ENCODE data around the gene MITF. TPM values are rescaled to one million over a fixed set of nuclear protein-coding genes. Genes with fewer than 3 reads are reported as not detected.
A peak's percentile ranks its signal among the peaks of the same experiment; 100 is the strongest.
"Not testable (repeated sequence)": the region's sequence is repeated elsewhere in the genome, so short reads cannot be mapped to it uniquely, and the experiment has no call there.

Gene MITF
- total RNA-seq, 1 donor from 2014 or later = 1.5 TPM

GRCh38 chr3:69791106-69791505 is 51.8 kb downstream of the MITF start:
- DNase-seq = peak; percentile 48

GRCh38 chr3:69791919-69792399 is 52.7 kb downstream of the MITF start:
- DNase-seq = peak; percentile 65

- DNase-seq = not testable (repeated sequence)
These were observed 56.9 kb downstream of the MITF start for GRCh38 chr3:69796126-69796525.

GRCh38 chr3:69803681-69804270 is 64.5 kb downstream of the MITF start:
- no peak for DNase-seq

- no peak for DNase-seq
These were observed 66.2 kb downstream of the MITF start for GRCh38 chr3:69805491-69805890.

GRCh38 chr3:69806735-69807438 is 67.6 kb downstream of the MITF start:
- peak; percentile 71 for DNase-seq

GRCh38 chr3:69807674-69808073 is 68.4 kb downstream of the MITF start:
- DNase-seq = no peak

- no peak for DNase-seq
These were observed 70.0 kb downstream of the MITF start for GRCh38 chr3:69809076-69809835.

GRCh38 chr3:69811452-69812401 is 72.5 kb downstream of the MITF start:
- DNase-seq = no peak

GRCh38 chr3:69815970-69816369 is 76.7 kb downstream of the MITF start:
- DNase-seq = no peak

- no peak for DNase-seq
These were observed 78.7 kb downstream of the MITF start for GRCh38 chr3:69817988-69818387.

GRCh38 chr3:69819282-69819681 is 80.0 kb downstream of the MITF start:
- DNase-seq = no peak

GRCh38 chr3:69821133-69821532 is 81.9 kb downstream of the MITF start:
- DNase-seq = no peak

GRCh38 chr3:69823743-69824142 is 84.5 kb downstream of the MITF start:
- DNase-seq = no peak

GRCh38 chr3:69825446-69825845 is 86.2 kb downstream of the MITF start:
- DNase-seq = no peak

GRCh38 chr3:69827127-69827526 is 87.9 kb downstream of the MITF start:
- DNase-seq = no peak

GRCh38 chr3:69828817-69829216 is 89.6 kb downstream of the MITF start:
- no peak for DNase-seq

GRCh38 chr3:69830147-69830546 is 90.9 kb downstream of the MITF start:
- DNase-seq = no peak

GRCh38 chr3:69831737-69832136 is 92.5 kb downstream of the MITF start:
- DNase-seq = no peak

- no peak for DNase-seq
These were observed 94.3 kb downstream of the MITF start for GRCh38 chr3:69833591-69833990.

- no peak for DNase-seq
These were observed 99.0 kb downstream of the MITF start for GRCh38 chr3:69838217-69838616.

- DNase-seq = no peak
These were observed 99.6 kb downstream of the MITF start for GRCh38 chr3:69838696-69839515.
